ENCODE data around the gene SUCLG2. TPM values are rescaled to one million over a fixed set of nuclear protein-coding genes. Genes with fewer than 3 reads are reported as not detected.

Gene SUCLG2
- total RNA-seq, 1 experiment from 2014 or later, result 59.4 TPM

DNA sequence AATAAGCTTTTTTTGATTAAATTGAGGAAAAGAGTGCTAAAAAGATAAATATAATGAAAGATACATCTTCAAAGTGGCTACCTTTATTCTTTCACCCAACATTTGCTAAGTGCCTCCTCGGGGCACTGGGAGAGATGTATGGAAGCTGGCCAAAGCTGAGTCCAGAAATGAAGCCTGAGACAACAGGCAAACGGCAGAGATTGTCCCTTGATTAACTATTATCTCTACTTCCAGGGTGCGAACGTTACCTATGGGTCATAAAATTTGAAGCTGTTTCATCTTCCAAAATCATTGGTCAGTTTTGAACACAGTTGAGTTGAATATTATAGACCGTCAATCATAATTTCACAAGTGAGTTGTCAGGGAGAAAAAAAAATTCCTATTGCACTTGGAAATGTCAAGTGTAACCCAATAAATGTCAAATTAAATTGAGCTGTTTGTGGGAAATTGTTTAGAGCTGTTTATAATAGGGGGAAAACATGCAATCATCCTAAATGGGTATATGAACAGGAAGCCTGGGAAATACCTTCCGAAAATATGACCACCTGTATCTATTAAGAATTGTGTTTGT is 73.9 kb downstream of the SUCLG2 start:
- Histone ChIP-seq H3K9me3 (ENCODE audit: insufficient read depth, low read depth) (no peaks in the 10 kb centered on the region), H4K20me1 (ENCODE audit: insufficient read depth) (no peaks in the 10 kb centered on the region), H3K4me2 (no peak overlapping the region), H3K27me3 (ENCODE audit: insufficient read depth, low read depth) (no peaks in the 10 kb centered on the region), H3K36me3 (ENCODE audit: low read depth) (no peaks in the 10 kb centered on the region), H3K79me2 (ENCODE audit: low read depth) (no peaks in the 10 kb centered on the region), H3K9me2 (ENCODE audit: insufficient read depth) (no peaks in the 10 kb centered on the region), H3K4me3 (no peak overlapping the region), H2AFZ (no peak overlapping the region), H3K4me1 (replicated peaks; ENCODE audit: insufficient read depth) (no peaks in the 10 kb centered on the region), H3K27ac (no peak overlapping the region), H3F3A (ENCODE audit: insufficient read depth, low read depth) (no peaks in the 10 kb centered on the region)
- no TSS peak for BruUV-seq (replicated peaks)
- TF ChIP-seq EZH2 (IDR thresholded peaks at IDR 0.05; ENCODE audit: low read depth), result no peak
- TF ChIP-seq, protein P1, sequence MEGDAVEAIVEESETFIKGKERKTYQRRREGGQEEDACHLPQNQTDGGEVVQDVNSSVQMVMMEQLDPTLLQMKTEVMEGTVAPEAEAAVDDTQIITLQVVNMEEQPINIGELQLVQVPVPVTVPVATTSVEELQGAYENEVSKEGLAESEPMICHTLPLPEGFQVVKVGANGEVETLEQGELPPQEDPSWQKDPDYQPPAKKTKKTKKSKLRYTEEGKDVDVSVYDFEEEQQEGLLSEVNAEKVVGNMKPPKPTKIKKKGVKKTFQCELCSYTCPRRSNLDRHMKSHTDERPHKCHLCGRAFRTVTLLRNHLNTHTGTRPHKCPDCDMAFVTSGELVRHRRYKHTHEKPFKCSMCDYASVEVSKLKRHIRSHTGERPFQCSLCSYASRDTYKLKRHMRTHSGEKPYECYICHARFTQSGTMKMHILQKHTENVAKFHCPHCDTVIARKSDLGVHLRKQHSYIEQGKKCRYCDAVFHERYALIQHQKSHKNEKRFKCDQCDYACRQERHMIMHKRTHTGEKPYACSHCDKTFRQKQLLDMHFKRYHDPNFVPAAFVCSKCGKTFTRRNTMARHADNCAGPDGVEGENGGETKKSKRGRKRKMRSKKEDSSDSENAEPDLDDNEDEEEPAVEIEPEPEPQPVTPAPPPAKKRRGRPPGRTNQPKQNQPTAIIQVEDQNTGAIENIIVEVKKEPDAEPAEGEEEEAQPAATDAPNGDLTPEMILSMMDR (conservative IDR thresholded peaks at IDR 0.05), result no peak
- ChIA-PET POLR2A (ENCODE audit: unreplicated experiment) (no interaction called here), CTCF (no interaction called here)
- DNase-seq, result no peak
- intact Hi-C loops (cut with micrococcal nuclease; ENCODE audit: unreplicated experiment), result no loop called here

DNA sequence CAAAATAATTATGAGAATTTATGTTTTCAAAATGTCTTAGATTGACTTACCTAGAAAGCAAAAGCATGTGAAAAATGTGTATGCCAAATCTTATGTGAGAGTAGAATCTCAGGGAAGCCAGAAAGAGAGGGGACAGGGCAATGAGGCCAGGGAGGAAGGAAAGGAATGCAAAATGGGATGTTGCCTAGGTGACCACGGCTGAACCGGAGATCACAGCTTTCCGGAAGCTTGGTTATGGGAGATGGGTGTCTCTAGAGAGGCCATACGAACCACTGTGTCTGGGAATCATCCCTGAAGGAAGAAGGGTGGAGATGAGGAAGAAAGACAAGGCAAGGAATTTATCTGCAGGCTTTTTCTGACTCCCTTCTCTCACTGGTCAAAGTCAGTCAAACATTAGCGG is 76.0 kb downstream of the SUCLG2 start:
- BruUV-seq (replicated peaks), result no TSS peak
- no peak for DNase-seq
- no peak for TF ChIP-seq EZH2 (IDR thresholded peaks at IDR 0.05; ENCODE audit: low read depth)
- TF ChIP-seq, protein P1 (conservative IDR thresholded peaks at IDR 0.05), result no peak

DNA sequence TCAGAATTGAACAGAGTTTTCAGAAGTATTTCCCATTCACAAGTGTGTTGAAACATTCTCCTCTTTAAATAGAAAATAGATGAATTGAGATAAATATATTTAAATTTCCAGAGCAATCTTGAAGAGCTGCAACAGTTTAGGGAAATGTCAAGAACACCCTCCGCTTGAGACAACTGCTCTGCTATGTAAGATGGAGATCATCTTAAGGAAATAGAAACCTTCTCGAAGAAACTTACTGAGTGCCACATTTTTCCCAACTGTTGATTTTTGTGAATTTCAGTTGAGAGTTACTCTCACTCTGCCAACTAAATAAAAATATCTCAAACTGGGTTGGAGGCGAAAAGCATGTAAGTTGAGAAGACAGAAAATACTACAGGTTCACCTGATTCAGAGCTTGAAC is 78.0 kb downstream of the SUCLG2 start:
- CTCF ChIA-PET, result no interaction called here
- no peaks in the 10 kb centered on the region for H4K20me1 ChIP-seq (ENCODE audit: insufficient read depth)
- no TSS peak for BruUV-seq (replicated peaks)
- no peaks in the 10 kb centered on the region for H3F3A ChIP-seq (ENCODE audit: insufficient read depth, low read depth)
- no peaks in the 10 kb centered on the region for H3K9me3 ChIP-seq (ENCODE audit: insufficient read depth, low read depth)
- POLR2A ChIA-PET (ENCODE audit: unreplicated experiment), result no interaction called here
- H3K36me3 ChIP-seq (ENCODE audit: low read depth), result no peaks in the 10 kb centered on the region
- no peaks in the 10 kb centered on the region for H3K4me1 ChIP-seq (replicated peaks; ENCODE audit: insufficient read depth)
- no peak overlapping the region for H3K27ac ChIP-seq
- DNase-seq, result no peak
- no peak overlapping the region for H2AFZ ChIP-seq
- no peaks in the 10 kb centered on the region for H3K79me2 ChIP-seq (ENCODE audit: low read depth)
- no peak for TF ChIP-seq EZH2 (IDR thresholded peaks at IDR 0.05; ENCODE audit: low read depth)
- TF ChIP-seq, protein P1 (conservative IDR thresholded peaks at IDR 0.05), result no peak
- no peaks in the 10 kb centered on the region for H3K9me2 ChIP-seq (ENCODE audit: insufficient read depth)
- no peaks in the 10 kb centered on the region for H3K27me3 ChIP-seq (ENCODE audit: insufficient read depth, low read depth)
- no peak overlapping the region for H3K4me3 ChIP-seq
- H3K4me2 ChIP-seq, result no peak overlapping the region
- intact Hi-C loops (cut with micrococcal nuclease; ENCODE audit: unreplicated experiment), result no loop called here

More for the DNA sequence above, 76.0 kb downstream of the SUCLG2 start:
- ChIA-PET CTCF (no interaction called here), POLR2A (ENCODE audit: unreplicated experiment) (no interaction called here)
- no peaks in the 10 kb centered on the region for H3K9me2 ChIP-seq (ENCODE audit: insufficient read depth)
- H3K4me1 ChIP-seq (replicated peaks; ENCODE audit: insufficient read depth), result no peaks in the 10 kb centered on the region
- no peaks in the 10 kb centered on the region for H3K79me2 ChIP-seq (ENCODE audit: low read depth)
- H3K27me3 ChIP-seq (ENCODE audit: insufficient read depth, low read depth), result no peaks in the 10 kb centered on the region
- H3K9me3 ChIP-seq (ENCODE audit: insufficient read depth, low read depth), result no peaks in the 10 kb centered on the region
- H3F3A ChIP-seq (ENCODE audit: insufficient read depth, low read depth), result no peaks in the 10 kb centered on the region
- no peaks in the 10 kb centered on the region for H3K36me3 ChIP-seq (ENCODE audit: low read depth)
- no peak overlapping the region for H3K4me3 ChIP-seq
- H4K20me1 ChIP-seq (ENCODE audit: insufficient read depth), result no peaks in the 10 kb centered on the region
- no peak overlapping the region for H3K4me2 ChIP-seq
- intact Hi-C loops (cut with micrococcal nuclease; ENCODE audit: unreplicated experiment), result no loop called here
- no peak overlapping the region for H3K27ac ChIP-seq
- H2AFZ ChIP-seq, result no peak overlapping the region
